ENCODE measurements around the gene OR10G2.

DNA sequence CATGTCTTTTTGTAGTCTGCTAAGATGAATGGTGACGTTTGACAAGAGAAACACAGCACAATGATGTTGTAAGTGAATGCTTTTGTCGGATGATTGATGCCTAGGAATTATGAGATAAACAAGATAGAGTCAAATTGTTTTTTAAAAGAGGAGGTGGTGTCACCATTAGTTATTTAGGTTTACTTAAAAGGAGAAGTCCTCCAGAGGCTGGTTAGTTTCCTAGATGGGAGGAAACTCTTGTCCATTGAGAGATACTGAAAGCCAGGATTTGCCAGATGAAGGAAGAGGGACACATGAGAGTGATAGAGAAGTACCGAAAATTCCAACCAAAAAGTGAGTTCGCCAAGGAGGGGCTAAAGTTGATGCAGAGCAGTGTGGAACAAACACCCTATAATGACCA is at the start of gene OR10G2:
- TF ChIP-seq, protein P1, sequence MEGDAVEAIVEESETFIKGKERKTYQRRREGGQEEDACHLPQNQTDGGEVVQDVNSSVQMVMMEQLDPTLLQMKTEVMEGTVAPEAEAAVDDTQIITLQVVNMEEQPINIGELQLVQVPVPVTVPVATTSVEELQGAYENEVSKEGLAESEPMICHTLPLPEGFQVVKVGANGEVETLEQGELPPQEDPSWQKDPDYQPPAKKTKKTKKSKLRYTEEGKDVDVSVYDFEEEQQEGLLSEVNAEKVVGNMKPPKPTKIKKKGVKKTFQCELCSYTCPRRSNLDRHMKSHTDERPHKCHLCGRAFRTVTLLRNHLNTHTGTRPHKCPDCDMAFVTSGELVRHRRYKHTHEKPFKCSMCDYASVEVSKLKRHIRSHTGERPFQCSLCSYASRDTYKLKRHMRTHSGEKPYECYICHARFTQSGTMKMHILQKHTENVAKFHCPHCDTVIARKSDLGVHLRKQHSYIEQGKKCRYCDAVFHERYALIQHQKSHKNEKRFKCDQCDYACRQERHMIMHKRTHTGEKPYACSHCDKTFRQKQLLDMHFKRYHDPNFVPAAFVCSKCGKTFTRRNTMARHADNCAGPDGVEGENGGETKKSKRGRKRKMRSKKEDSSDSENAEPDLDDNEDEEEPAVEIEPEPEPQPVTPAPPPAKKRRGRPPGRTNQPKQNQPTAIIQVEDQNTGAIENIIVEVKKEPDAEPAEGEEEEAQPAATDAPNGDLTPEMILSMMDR (IDR thresholded peaks at IDR 0.05; ENCODE audit: insufficient read depth, low read depth, low read length): no peak
- no peak for TF ChIP-seq EZH2 (IDR thresholded peaks at IDR 0.05; ENCODE audit: insufficient read depth, low read length)

Data from astrocyte (in vitro differentiated cells and primary cell).